ENCODE results near the gene FUT6.

The FUT6 gene

GRCh38 chr19:5799247-5800241 lies 40.0 kb downstream of the FUT6 start:
- H3K4me3 ChIP-seq (ENCODE audit: low read length) = no peak overlapping the region
- DNase-seq (ENCODE audit: low read depth) = no peak

GRCh38 chr19:5798244-5798643 lies 41.3 kb downstream of the FUT6 start:
- no peaks in the 10 kb centered on the region for H3K27me3 ChIP-seq (replicated peaks; ENCODE audit: control insufficient read depth, insufficient read depth, low read length)
- H3K36me3 ChIP-seq (ENCODE audit: control insufficient read depth, insufficient read depth, low read length, severe bottlenecking) = no peaks in the 10 kb centered on the region
- no peak for DNase-seq (ENCODE audit: low read depth)
- no peak overlapping the region for H3K9ac ChIP-seq (ENCODE audit: low read length)
- no peaks in the 10 kb centered on the region for H3K9me3 ChIP-seq (ENCODE audit: control insufficient read depth, low read length)
- H3K4me1 ChIP-seq (ENCODE audit: control insufficient read depth, insufficient read depth, low read length) = peaks cover 16% of the 10 kb centered on the region
- no peak overlapping the region for H3K4me3 ChIP-seq (ENCODE audit: low read length)

More at GRCh38 chr19:5799247-5800241, 40.0 kb downstream of the FUT6 start:
- no peak overlapping the region for H3K9ac ChIP-seq (ENCODE audit: low read length)
- no peaks in the 10 kb centered on the region for H3K9me3 ChIP-seq (ENCODE audit: control insufficient read depth, low read length)
- peaks cover 23% of the 10 kb centered on the region for H3K4me1 ChIP-seq (ENCODE audit: control insufficient read depth, insufficient read depth, low read length)
- H3K27me3 ChIP-seq (replicated peaks; ENCODE audit: control insufficient read depth, insufficient read depth, low read length) = no peaks in the 10 kb centered on the region
- H3K36me3 ChIP-seq (ENCODE audit: control insufficient read depth, insufficient read depth, low read length, severe bottlenecking) = no peaks in the 10 kb centered on the region

GRCh38 chr19:5795382-5795919 lies 44.1 kb downstream of the FUT6 start:
- Histone ChIP-seq H3K27me3 (replicated peaks; ENCODE audit: control insufficient read depth, insufficient read depth, low read length) (no peaks in the 10 kb centered on the region), H3K9me3 (ENCODE audit: control insufficient read depth, low read length) (no peaks in the 10 kb centered on the region), H3K36me3 (ENCODE audit: control insufficient read depth, insufficient read depth, low read length, severe bottlenecking) (no peaks in the 10 kb centered on the region), H3K4me1 (ENCODE audit: control insufficient read depth, insufficient read depth, low read length) (peaks cover 6% of the 10 kb centered on the region), H3K4me3 (ENCODE audit: low read length) (no peak overlapping the region), H3K9ac (ENCODE audit: low read length) (no peak overlapping the region)
- DNase-seq (ENCODE audit: low read depth) = no peak

GRCh38 chr19:5793188-5793587 lies 46.3 kb downstream of the FUT6 start:
- peaks cover 20% of the 10 kb centered on the region for H3K36me3 ChIP-seq (ENCODE audit: control insufficient read depth, insufficient read depth, low read length, severe bottlenecking)
- peaks cover 8% of the 10 kb centered on the region for H3K4me1 ChIP-seq (ENCODE audit: control insufficient read depth, insufficient read depth, low read length)
- DNase-seq (ENCODE audit: low read depth) = no peak
- H3K27me3 ChIP-seq (replicated peaks; ENCODE audit: control insufficient read depth, insufficient read depth, low read length) = no peaks in the 10 kb centered on the region
- H3K9ac ChIP-seq (ENCODE audit: low read length) = no peak overlapping the region
- no peaks in the 10 kb centered on the region for H3K9me3 ChIP-seq (ENCODE audit: control insufficient read depth, low read length)
- no peak overlapping the region for H3K4me3 ChIP-seq (ENCODE audit: low read length)

- Histone ChIP-seq H3K9ac (ENCODE audit: low read length) (no peak overlapping the region), H3K9me3 (ENCODE audit: control insufficient read depth, low read length) (no peaks in the 10 kb centered on the region), H3K4me1 (ENCODE audit: control insufficient read depth, insufficient read depth, low read length) (peaks cover 8% of the 10 kb centered on the region), H3K4me3 (ENCODE audit: low read length) (no peak overlapping the region), H3K27me3 (replicated peaks; ENCODE audit: control insufficient read depth, insufficient read depth, low read length) (no peaks in the 10 kb centered on the region), H3K36me3 (ENCODE audit: control insufficient read depth, insufficient read depth, low read length, severe bottlenecking) (peaks cover 29% of the 10 kb centered on the region)
- DNase-seq (ENCODE audit: low read depth) = no peak
Observed at GRCh38 chr19:5792224-5792623, 47.3 kb downstream of the FUT6 start.

- Histone ChIP-seq H3K4me3 (ENCODE audit: low read length) (peak within 1 kb of the TSS; percentile 93), H3K9me3 (ENCODE audit: control insufficient read depth, low read length) (no peaks in the 10 kb centered on the region), H3K9ac (ENCODE audit: low read length) (peak within 1 kb of the TSS; percentile 97), H3K4me1 (ENCODE audit: control insufficient read depth, insufficient read depth, low read length) (peaks cover 8% of the 10 kb centered on the region), H3K27me3 (replicated peaks; ENCODE audit: control insufficient read depth, insufficient read depth, low read length) (no peaks in the 10 kb centered on the region), H3K36me3 (ENCODE audit: control insufficient read depth, insufficient read depth, low read length, severe bottlenecking) (peaks cover 42% of the 10 kb centered on the region)
- DNase-seq (ENCODE audit: low read depth) = peak; percentile 99
Observed at GRCh38 chr19:5790559-5791520, 48.7 kb downstream of the FUT6 start, which contains the start of gene DUS3L. DUS3L (minus strand) TSS chr19:5791163; CDS start chr19:5791141, 22 bp downstream.

- Histone ChIP-seq H3K9ac (ENCODE audit: low read length) (peak overlapping the region; percentile 97), H3K4me3 (ENCODE audit: low read length) (peak overlapping the region; percentile 93), H3K36me3 (ENCODE audit: control insufficient read depth, insufficient read depth, low read length, severe bottlenecking) (peaks cover 50% of the 10 kb centered on the region), H3K27me3 (replicated peaks; ENCODE audit: control insufficient read depth, insufficient read depth, low read length) (no peaks in the 10 kb centered on the region), H3K4me1 (ENCODE audit: control insufficient read depth, insufficient read depth, low read length) (peaks cover 8% of the 10 kb centered on the region), H3K9me3 (ENCODE audit: control insufficient read depth, low read length) (no peaks in the 10 kb centered on the region)
- no peak for DNase-seq (ENCODE audit: low read depth)
Observed at GRCh38 chr19:5789886-5790558, 49.5 kb downstream of the FUT6 start.

GRCh38 chr19:5789351-5789761 lies 50.1 kb downstream of the FUT6 start:
- no peaks in the 10 kb centered on the region for H3K27me3 ChIP-seq (replicated peaks; ENCODE audit: control insufficient read depth, insufficient read depth, low read length)
- no peak overlapping the region for H3K4me3 ChIP-seq (ENCODE audit: low read length)
- peaks cover 8% of the 10 kb centered on the region for H3K4me1 ChIP-seq (ENCODE audit: control insufficient read depth, insufficient read depth, low read length)
- no peak overlapping the region for H3K9ac ChIP-seq (ENCODE audit: low read length)
- DNase-seq (ENCODE audit: low read depth) = no peak
- H3K36me3 ChIP-seq (ENCODE audit: control insufficient read depth, insufficient read depth, low read length, severe bottlenecking) = peaks cover 57% of the 10 kb centered on the region
- no peaks in the 10 kb centered on the region for H3K9me3 ChIP-seq (ENCODE audit: control insufficient read depth, low read length)

- H3K4me1 ChIP-seq (ENCODE audit: control insufficient read depth, insufficient read depth, low read length) = peaks cover 8% of the 10 kb centered on the region
- H3K36me3 ChIP-seq (ENCODE audit: control insufficient read depth, insufficient read depth, low read length, severe bottlenecking) = peaks cover 57% of the 10 kb centered on the region
- H3K9ac ChIP-seq (ENCODE audit: low read length) = no peak overlapping the region
- H3K27me3 ChIP-seq (replicated peaks; ENCODE audit: control insufficient read depth, insufficient read depth, low read length) = no peaks in the 10 kb centered on the region
- H3K4me3 ChIP-seq (ENCODE audit: low read length) = no peak overlapping the region
- no peaks in the 10 kb centered on the region for H3K9me3 ChIP-seq (ENCODE audit: control insufficient read depth, low read length)
- no peak for DNase-seq (ENCODE audit: low read depth)
Observed at GRCh38 chr19:5788422-5788821, 51.1 kb downstream of the FUT6 start.

- peaks cover 57% of the 10 kb centered on the region for H3K36me3 ChIP-seq (ENCODE audit: control insufficient read depth, insufficient read depth, low read length, severe bottlenecking)
- H3K4me1 ChIP-seq (ENCODE audit: control insufficient read depth, insufficient read depth, low read length) = peaks cover 8% of the 10 kb centered on the region
- H3K9me3 ChIP-seq (ENCODE audit: control insufficient read depth, low read length) = no peaks in the 10 kb centered on the region
- no peak for DNase-seq (ENCODE audit: low read depth)
- no peak overlapping the region for H3K4me3 ChIP-seq (ENCODE audit: low read length)
- H3K9ac ChIP-seq (ENCODE audit: low read length) = no peak overlapping the region
- no peaks in the 10 kb centered on the region for H3K27me3 ChIP-seq (replicated peaks; ENCODE audit: control insufficient read depth, insufficient read depth, low read length)
Observed at GRCh38 chr19:5787409-5788182, 51.9 kb downstream of the FUT6 start.
